Measurements from ENCODE around the gene NAV2.
A peak's percentile ranks its signal among the peaks of the same experiment; 100 is the strongest.
"Not testable (repeated sequence)": the region's sequence is repeated elsewhere in the genome, so short reads cannot be mapped to it uniquely, and the experiment has no call there.

Gene NAV2

DNA sequence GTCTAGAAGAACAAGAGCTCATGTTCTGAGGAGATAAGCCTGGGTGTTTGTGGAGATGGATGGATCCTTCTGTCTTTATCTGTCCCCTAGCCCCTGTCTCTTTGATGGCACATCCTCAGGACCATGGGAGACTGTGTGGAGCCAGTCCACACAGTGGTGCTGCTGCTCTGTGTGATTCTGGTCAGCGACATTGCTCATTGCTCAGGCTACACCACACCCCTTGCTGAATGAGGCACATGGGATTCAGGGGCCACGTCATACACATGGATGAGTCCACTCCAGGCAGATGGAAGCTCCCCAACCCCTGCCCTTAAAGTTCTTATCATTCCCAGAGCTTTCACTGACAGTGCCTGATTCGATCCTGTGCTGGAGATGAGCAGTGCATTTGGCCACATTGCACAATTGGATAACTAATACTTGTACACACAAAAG lies 222.2 kb downstream of the NAV2 start:
- DNase-seq, result no peak

DNA sequence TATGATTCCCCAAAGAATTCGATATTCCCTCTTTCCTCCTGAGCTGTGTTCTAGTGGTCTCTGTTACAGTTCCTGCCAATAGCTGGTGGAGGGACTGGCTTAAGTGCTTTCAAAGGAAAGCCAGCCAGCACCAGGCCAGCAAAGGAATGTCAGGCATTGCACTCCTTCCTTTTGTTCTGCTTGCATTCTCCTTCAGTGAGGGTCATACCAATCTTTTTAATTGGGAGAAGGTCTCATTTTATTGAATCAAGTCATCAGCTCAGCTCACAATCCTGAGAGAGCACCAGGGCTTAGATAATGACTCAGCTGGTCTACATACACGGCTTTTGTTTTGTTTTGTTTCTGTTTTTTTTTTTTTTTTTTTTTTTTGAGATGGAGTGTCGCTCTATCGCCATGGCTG lies 222.9 kb downstream of the NAV2 start:
- DNase-seq, result no peak

DNA sequence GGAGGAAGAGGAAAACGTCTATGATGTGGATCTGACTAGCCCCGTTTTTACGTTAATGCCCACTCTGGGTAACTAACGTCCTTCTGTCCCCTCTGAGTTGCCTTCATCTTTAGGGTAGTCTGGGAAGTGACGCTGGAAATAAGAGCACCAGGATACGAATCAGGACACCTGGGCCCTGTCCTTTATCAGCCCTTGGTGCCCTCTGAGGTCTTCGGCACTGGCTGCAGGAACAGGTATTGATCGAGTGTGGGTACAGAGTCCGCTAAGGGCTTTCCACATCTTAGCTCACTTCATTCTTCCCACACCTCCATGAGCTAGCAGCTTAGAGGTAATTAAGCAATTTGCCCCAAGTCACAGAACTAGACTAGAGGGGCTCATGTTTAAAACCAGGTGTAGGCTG lies 223.8 kb downstream of the NAV2 start:
- DNase-seq, result no peak

- peak in 1 of 5 experiments; percentile 27 for DNase-seq
Measured at GRCh38 chr11:19938169-19938856, 225.7 kb downstream of the NAV2 start.

- DNase-seq, result no peak
Measured at GRCh38 chr11:19938866-19939265, 226.2 kb downstream of the NAV2 start.

DNA sequence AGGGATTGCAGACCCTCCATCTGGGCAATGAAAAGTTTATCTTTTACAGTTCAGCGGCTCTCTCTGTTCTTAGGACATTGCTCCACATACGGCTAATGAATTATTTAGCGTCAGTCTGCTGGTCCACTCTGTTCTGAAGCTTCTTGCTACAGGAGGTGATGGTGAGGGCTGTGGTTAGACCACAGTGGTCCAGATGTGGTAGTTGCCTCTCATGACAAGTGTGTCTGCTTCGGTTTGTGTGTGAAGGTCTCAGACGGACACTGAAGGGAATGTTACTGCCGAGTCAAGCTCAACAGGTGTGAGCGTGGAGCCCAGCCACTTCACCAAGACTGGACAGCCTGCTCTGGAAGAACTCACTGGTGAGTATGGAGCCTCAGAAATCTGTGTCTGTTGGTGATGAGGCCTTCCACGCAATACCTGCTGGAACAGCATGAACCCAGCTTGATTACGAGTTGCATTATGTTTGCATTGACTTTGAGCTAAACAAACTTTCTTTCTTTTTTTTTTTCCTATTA lies 226.8 kb downstream of the NAV2 start:
- no peak for DNase-seq

DNA sequence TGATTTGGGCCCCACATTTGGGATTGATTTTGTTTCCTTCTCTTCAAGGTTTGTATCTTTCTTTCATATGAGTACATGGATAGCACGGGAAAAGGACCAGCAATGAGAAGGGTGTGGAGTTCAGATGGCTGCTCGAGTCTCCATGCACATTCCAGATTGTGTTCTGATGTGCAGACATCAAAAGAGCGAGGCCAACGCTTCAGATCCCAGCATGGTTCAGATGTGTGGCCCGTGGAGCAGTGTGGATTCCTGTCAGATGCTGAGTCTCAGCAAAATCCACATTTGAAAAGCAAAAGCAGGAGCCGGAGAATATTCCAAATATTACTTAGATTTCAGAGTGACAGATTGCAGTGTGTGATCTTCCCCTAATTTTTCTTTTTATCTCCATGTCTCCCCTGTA lies 228.2 kb downstream of the NAV2 start:
- DNase-seq, result no peak

GRCh38 chr11:19946681-19947080 lies 234.0 kb downstream of the NAV2 start:
- DNase-seq, result no peak

DNA sequence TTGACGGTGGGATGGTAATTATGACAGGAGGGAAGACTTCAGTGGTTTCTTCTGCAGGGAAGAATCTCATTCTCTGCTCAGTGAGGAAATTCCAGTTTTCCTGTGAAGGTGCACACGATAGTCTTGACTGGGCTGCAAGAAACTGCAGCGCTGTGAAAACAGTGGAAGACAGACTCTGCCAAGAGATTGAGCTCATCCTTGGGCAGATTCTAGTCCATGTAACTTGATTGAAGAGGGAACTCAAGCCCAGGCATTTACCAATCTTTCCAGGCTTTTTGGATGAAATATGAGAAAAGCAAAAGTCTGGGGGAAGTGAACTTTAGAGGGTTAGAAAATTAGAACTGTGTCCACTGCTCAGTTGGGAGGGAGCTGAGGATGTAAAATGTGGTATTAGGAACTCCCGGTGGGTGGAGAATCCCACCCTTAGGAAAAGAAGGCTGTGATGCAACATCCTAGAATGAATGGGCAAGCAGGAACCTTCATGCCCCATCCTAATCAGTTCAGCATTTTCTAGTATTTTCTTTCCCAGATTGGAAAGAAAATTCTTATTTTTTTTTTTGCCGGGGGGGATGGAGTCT lies 235.0 kb downstream of the NAV2 start:
- no peak for DNase-seq

DNA sequence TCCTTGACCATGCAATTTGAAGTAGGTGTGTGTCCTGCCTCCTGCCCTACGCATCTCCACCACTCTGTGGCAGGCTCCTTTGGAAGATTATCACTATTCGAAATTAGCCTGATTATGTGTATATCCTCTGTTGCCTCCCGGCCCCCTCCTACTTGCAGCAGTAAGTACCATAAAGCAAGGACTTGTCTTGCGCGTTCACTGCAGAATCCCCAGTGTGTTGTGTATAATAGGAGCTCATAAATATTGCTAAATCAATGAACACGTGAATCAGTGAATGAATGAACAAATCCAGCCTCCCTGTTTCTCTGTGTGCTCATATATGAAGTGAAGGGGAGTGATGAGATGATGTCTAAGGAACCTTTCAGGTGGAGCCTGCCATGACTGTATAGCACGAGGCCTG lies 237.0 kb downstream of the NAV2 start:
- no peak for DNase-seq

- peak in 2 of 5 experiments; percentile 8 to 41 for DNase-seq
Measured at GRCh38 chr11:19951558-19952115, 239.0 kb downstream of the NAV2 start.

GRCh38 chr11:19952116-19952605 lies 239.5 kb downstream of the NAV2 start:
- DNase-seq, result no peak

GRCh38 chr11:19952911-19953310 lies 240.3 kb downstream of the NAV2 start:
- no peak for DNase-seq

- no peak for DNase-seq
Measured at GRCh38 chr11:19953336-19953735, 240.7 kb downstream of the NAV2 start.

- no peak for DNase-seq
Measured at GRCh38 chr11:19953909-19954308, 241.3 kb downstream of the NAV2 start.

GRCh38 chr11:19954899-19955298 lies 242.3 kb downstream of the NAV2 start:
- no peak for DNase-seq

- no peak for DNase-seq
Measured at GRCh38 chr11:19955660-19956059, 243.0 kb downstream of the NAV2 start.

GRCh38 chr11:19956228-19956627 lies 243.6 kb downstream of the NAV2 start:
- DNase-seq, result no peak

GRCh38 chr11:19957294-19957943 lies 244.8 kb downstream of the NAV2 start:
- DNase-seq, result no peak

DNA sequence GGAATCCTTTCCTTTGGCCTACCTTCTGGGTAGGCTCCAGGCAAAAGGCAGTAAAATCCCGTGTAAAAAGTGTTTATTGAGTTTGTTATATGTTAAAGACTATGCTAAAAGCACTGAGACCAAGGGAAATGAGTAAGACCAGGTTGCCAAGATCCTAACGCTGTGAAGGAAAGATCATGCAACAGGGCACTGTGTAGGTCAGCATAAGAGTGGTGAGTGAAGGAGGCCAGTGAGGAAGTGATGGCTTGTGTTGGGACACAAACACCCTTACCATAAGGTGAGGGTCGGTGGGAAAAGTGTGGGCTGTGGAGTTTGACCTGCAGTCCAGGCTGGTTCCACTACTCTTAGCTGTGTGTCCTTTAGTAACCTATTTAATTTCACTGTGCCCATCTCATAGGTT lies 245.6 kb downstream of the NAV2 start:
- no peak for DNase-seq

DNA sequence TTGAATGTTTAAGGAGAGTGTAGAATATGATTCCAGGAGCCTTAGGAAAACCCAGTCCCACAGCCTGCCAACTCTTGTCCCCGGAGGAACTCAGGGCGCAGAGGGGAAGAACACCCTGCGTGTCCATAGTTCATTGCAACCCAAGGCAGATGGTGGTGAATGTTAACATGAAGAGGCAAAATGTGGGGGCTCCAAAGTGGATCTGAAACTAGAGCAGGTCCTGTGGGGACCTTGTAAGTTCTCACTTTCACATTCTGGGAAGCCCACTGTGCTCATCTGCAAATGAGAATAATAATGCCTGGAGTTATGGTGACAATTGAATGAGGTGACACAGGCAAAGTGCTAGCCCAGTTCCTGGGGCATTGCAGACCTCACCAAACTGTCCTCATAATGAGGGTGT lies 246.6 kb downstream of the NAV2 start:
- DNase-seq, result no peak

DNA sequence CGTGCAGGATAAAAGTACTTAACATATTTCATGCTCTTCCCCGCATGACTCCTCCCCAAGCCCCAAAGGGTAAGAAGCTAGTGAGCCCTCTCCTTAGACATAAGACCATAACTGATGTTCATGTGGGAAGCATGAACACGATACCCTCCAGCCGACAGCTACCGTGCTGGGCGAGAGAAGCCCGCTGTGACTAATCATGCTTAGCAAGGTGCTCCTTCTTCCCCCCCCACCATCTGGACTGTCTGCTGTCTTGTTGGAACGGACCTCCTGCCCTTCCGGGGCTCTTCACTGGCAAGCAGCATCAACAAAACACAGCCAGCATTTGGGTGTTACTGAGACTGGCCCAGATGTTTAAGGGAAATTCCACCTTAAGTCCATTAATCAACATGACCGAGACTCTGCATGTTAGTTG lies 247.0 kb downstream of the NAV2 start:
- no peak for DNase-seq

DNA sequence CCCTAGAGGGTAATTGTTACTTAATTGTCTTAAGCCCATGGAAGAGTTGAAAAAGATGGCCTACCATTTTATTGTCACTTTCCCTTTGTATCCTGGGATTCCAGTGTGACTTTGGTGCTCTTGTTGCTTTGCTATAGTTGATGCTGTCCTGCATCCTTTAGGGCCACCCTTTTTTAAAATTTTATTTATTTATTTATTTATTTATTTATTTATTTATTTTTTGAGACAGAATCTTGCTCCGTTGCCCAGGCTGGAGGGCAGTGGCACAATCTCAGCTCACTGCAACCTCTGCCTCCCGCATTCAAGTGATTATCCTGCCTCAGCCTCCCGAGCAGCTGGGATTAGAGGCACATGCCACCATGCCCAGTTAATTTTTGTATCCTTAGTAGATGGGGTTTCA lies 247.8 kb downstream of the NAV2 start:
- DNase-seq, result not testable (repeated sequence)

DNA sequence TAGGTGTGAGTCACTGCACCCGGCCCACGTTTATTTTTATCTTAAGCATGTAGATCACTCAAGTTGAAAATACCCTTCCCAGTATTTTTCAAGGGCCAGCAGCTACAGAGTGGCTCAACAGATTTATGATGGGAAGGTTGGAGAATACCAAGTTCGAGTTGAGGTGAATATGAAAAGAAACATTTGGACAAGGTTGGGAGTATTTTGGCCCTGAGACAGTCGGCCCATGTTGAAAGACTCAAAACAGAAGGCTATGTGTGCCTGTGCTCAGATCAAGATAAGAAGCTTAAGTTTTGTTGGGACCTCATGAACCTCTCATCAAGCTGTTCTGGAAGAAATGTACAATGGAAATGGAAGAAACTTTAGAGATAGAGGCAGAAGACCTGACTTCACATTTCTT lies 248.6 kb downstream of the NAV2 start:
- DNase-seq, result no peak
